Left lung (tissue), 10 donors: Measurements from ENCODE around the gene MRPL23. TPM values are rescaled to one million over a fixed set of nuclear protein-coding genes. Genes with fewer than 3 reads are reported as not detected.

Experiments
- ATAC-seq: fragments of 200-7000 bp; cut with Tn5 transposase; one replicate; pipeline ENCODE4 v1.9.1; 2020; ENCODE audit warnings: moderate library complexity
- DNase-seq, 4 donors: peaks; one replicate each; pipeline ENCODE4 v3.0.0-alpha.2; 2013 to 2020
- H3K27ac ChIP-seq, 2 donors: fragments of 200-600 bp; sonication (generic) in 1 of 2; one replicate each; pipeline versions ENCODE4 v1.5.0 to v1.8.0; 2020 to 2021
- H3K27me3 ChIP-seq, 2 donors: fragments of 200-600 bp; sonication (generic) in 1 of 2; one replicate each; pipeline versions ENCODE4 v1.5.0 to v1.8.0; 2020 to 2021
- H3K36me3 ChIP-seq, 2 donors: fragments of 200-600 bp; sonication (generic) in 1 of 2; one replicate each; pipeline versions ENCODE4 v1.5.0 to v1.8.0; 2020 to 2021
- H3K4me1 ChIP-seq, 2 donors: fragments of 200-600 bp; one replicate each; pipeline ENCODE4 v1.8.0; 2021
- H3K4me3 ChIP-seq, 2 donors: fragments of 200-600 bp; sonication (generic) in 1 of 2; one replicate each; pipeline versions ENCODE4 v1.5.0 to v1.8.0; 2020 to 2021; ENCODE audit warnings: mild to moderate bottlenecking in 1 of 2
- H3K9me3 ChIP-seq, 2 donors: fragments of 200-600 bp; sonication (generic) in 1 of 2; one replicate each; pipeline versions ENCODE4 v1.5.0 to v1.8.0; 2020 to 2021
- CTCF ChIP-seq, 2 donors: fragments of 200-600 bp; sonication (generic) in 1 of 2; IDR thresholded peaks; one replicate each; pipeline versions ENCODE4 v1.5.0 to v1.8.0; 2021; ENCODE audit warnings: antibody characterized with exemption in 2 of 2
- intact Hi-C, 2 donors: fragments of 100-400 bp; cut with DNase I; formaldehyde crosslinking; loops; one replicate each; pipeline versions ENCODE4 v1.11.2 to v1.14.2; 2022
- polyA plus RNA-seq, 6 donors: library from polyadenylated mRNA; unstranded; fragments of 120-200 nt; gene quantifications; one replicate each; pipeline ENCODE4 v1.2.1, GENCODE V29; 2013; ENCODE audit not compliant: insufficient read length in 6 of 6
- total RNA-seq, 2 donors: library from RNA; stranded (reverse); fragmentation: NEBNext Ultra II Directional; extraction: Animal tissue kit (Norgen Biotek cat#: 25700); gene quantifications; one replicate each; pipeline ENCODE4 v1.2.1, GENCODE V29; 2021
- donor health status: DM: no; HTN: yes; CAD: no.
- donor health status: DM: no; HTN: no; CAD: no.

Gene MRPL23
- total and polyA plus RNA-seq, 8 donors, result 35.1 to 71.6 (median 48.6) TPM

- Histone ChIP-seq H3K4me3 (no peak overlapping the region), H3K27me3 (no peaks in the 10 kb centered on the region), H3K36me3 (no peaks in the 10 kb centered on the region), H3K4me1 (no peaks in the 10 kb centered on the region), H3K27ac (no peak overlapping the region), H3K9me3 (no peaks in the 10 kb centered on the region)
- DNase-seq, result peak in 1 of 4 donors; percentile 31
- intact Hi-C loops, result no loop called here
- TF ChIP-seq CTCF (IDR thresholded peaks at IDR 0.05), result no peak
- ATAC-seq, result no peak
Observed at GRCh38 chr11:1906611-1907423, 40.3 kb upstream of the MRPL23 start.

GRCh38 chr11:1908618-1909017 lies 38.5 kb upstream of the MRPL23 start:
- Histone ChIP-seq H3K4me3 (no peak overlapping the region), H3K27ac (peak overlapping the region in 1 of 2 donors; percentile 24), H3K4me1 (no peaks in the 10 kb centered on the region), H3K27me3 (no peaks in the 10 kb centered on the region), H3K36me3 (no peaks in the 10 kb centered on the region), H3K9me3 (no peaks in the 10 kb centered on the region)
- intact Hi-C loops, result no loop called here
- no peak for ATAC-seq
- no peak for TF ChIP-seq CTCF (IDR thresholded peaks at IDR 0.05)
- DNase-seq, result peak in 2 of 4 donors; percentile 63 to 79

GRCh38 chr11:1909524-1909923 lies 37.6 kb upstream of the MRPL23 start:
- ATAC-seq, result no peak
- Histone ChIP-seq H3K4me3 (no peak overlapping the region), H3K27ac (no peak overlapping the region), H3K36me3 (no peaks in the 10 kb centered on the region), H3K9me3 (no peaks in the 10 kb centered on the region), H3K4me1 (no peaks in the 10 kb centered on the region), H3K27me3 (no peaks in the 10 kb centered on the region)
- DNase-seq, result peak in 1 of 4 donors; percentile 6
- intact Hi-C loops, result no loop called here
- TF ChIP-seq CTCF (IDR thresholded peaks at IDR 0.05), result no peak

- Histone ChIP-seq H3K4me3 (no peak overlapping the region), H3K27me3 (no peaks in the 10 kb centered on the region), H3K9me3 (no peaks in the 10 kb centered on the region), H3K27ac (no peak overlapping the region), H3K4me1 (no peaks in the 10 kb centered on the region), H3K36me3 (no peaks in the 10 kb centered on the region)
- intact Hi-C loops, result no loop called here
- no peak for TF ChIP-seq CTCF (IDR thresholded peaks at IDR 0.05)
- peak in 1 of 4 donors; percentile 32 for DNase-seq
- ATAC-seq, result no peak
Observed at GRCh38 chr11:1912289-1912878, 34.7 kb upstream of the MRPL23 start.

- DNase-seq, result peak in 1 of 4 donors; percentile 58
- no peaks in the 10 kb centered on the region for H3K9me3 ChIP-seq
- H3K36me3 ChIP-seq, result no peaks in the 10 kb centered on the region
- no peak for ATAC-seq
- H3K4me1 ChIP-seq, result no peaks in the 10 kb centered on the region
- no peak overlapping the region for H3K27ac ChIP-seq
- intact Hi-C loops, result no loop called here
- H3K4me3 ChIP-seq, result no peak overlapping the region
- no peaks in the 10 kb centered on the region for H3K27me3 ChIP-seq
- no peak for TF ChIP-seq CTCF (IDR thresholded peaks at IDR 0.05)
Observed at GRCh38 chr11:1913271-1914060, 33.7 kb upstream of the MRPL23 start.
